Activated T-helper 1 cell treated with anti-CD3 and anti-CD28 coated beads, Interleukin-12 subunit alpha, Interleukin-12 subunit beta, Interleukin-2, Interleukin-4 antibody, amounts not matched to agents 30 ng/mL and 10 ng/mL and 1 ng/mL, durations not matched to agents 14 hours and 24 hours and 36 hours (primary cell): Measurements from ENCODE around the gene MIAT. TPM values are rescaled to one million over a fixed set of nuclear protein-coding genes. Genes with fewer than 3 reads are reported as not detected.

Source experiments
- DNase-seq: peaks from one replicate; pipeline ENCODE4 v3.0.0; 2021; ENCODE audit warnings: low spot score
- H3K27ac Mint-ChIP-seq: one replicate; pipeline ENCODE4 v1.8.0; 2021; ENCODE audit warnings: mild to moderate bottlenecking, mixed read lengths
- H3K27me3 Mint-ChIP-seq: one replicate; pipeline ENCODE4 v1.8.0; 2022; ENCODE audit warnings: mild to moderate bottlenecking, moderate library complexity, mixed read lengths; ENCODE audit not compliant: insufficient read depth
- H3K36me3 Mint-ChIP-seq: one replicate; pipeline ENCODE4 v1.8.0; 2021; ENCODE audit warnings: low read depth, mixed read lengths
- H3K4me1 Mint-ChIP-seq: one replicate; pipeline ENCODE4 v1.8.0; 2021; ENCODE audit warnings: low read depth, mixed read lengths
- H3K4me3 Mint-ChIP-seq: one replicate; pipeline ENCODE4 v1.8.0; 2021; ENCODE audit warnings: mild to moderate bottlenecking, moderate library complexity, mixed read lengths
- H3K9me3 Mint-ChIP-seq: one replicate; pipeline ENCODE4 v1.8.0; 2021; ENCODE audit warnings: mixed read lengths
- intact Hi-C: fragments of 100-400 bp; cut with micrococcal nuclease; formaldehyde crosslinking; loops from one replicate; pipeline ENCODE4 v1.15.1; 2024
- total RNA-seq: library from RNA; stranded (reverse); gene quantifications from 2 replicates; pipeline ENCODE4 v1.2.3, GENCODE V29; 2022

MIAT gene
- total RNA-seq, 1 donor from 2014 or later: 39.8 TPM

- Mint-ChIP-seq H3K9me3 (no peaks in the 10 kb centered on the region), H3K36me3 (peaks cover 22% of the 10 kb centered on the region), H3K27ac (peak overlapping the region; percentile 98), H3K4me3 (peak overlapping the region; percentile 95), H3K27me3 (no peaks in the 10 kb centered on the region), H3K4me1 (peaks cover 65% of the 10 kb centered on the region)
- DNase-seq: no peak
- intact Hi-C loops: loop anchor here (10.0 kb wide), 1 partner anchor 381 kb away; no protein-coding TSS in a partner anchor
These were observed 18.4 kb downstream of the MIAT start for GRCh38 chr22:26675687-26676268.

- Mint-ChIP-seq H3K36me3 (peaks cover 34% of the 10 kb centered on the region), H3K4me1 (peaks cover 50% of the 10 kb centered on the region), H3K4me3 (no peak overlapping the region), H3K27ac (no peak overlapping the region), H3K9me3 (no peaks in the 10 kb centered on the region), H3K27me3 (no peaks in the 10 kb centered on the region)
- intact Hi-C loops: loop anchor here (10.0 kb wide), 1 partner anchor 382 kb away; no protein-coding TSS in a partner anchor
- no peak for DNase-seq
These were observed 19.8 kb downstream of the MIAT start for GRCh38 chr22:26677217-26677616.

GRCh38 chr22:26679003-26679629 lies 21.7 kb downstream of the MIAT start:
- Mint-ChIP-seq H3K36me3 (peaks cover 40% of the 10 kb centered on the region), H3K27me3 (no peaks in the 10 kb centered on the region), H3K4me3 (no peak overlapping the region), H3K4me1 (peaks cover 35% of the 10 kb centered on the region), H3K27ac (peak overlapping the region; percentile 62), H3K9me3 (no peaks in the 10 kb centered on the region)
- DNase-seq: peak; percentile 62
- intact Hi-C loops: loop anchor here (2.0 to 10.0 kb wide), 3 partner anchors 78 to 1126 kb away; no protein-coding TSS in a partner anchor

GRCh38 chr22:26680485-26680884 lies 23.1 kb downstream of the MIAT start:
- Mint-ChIP-seq H3K36me3 (peaks cover 30% of the 10 kb centered on the region), H3K27ac (no peak overlapping the region), H3K27me3 (no peaks in the 10 kb centered on the region), H3K9me3 (no peaks in the 10 kb centered on the region), H3K4me3 (no peak overlapping the region), H3K4me1 (peaks cover 21% of the 10 kb centered on the region)
- DNase-seq: no peak
- intact Hi-C loops: no loop called here

- intact Hi-C loops: no loop called here
- Mint-ChIP-seq H3K36me3 (peaks cover 25% of the 10 kb centered on the region), H3K27me3 (no peaks in the 10 kb centered on the region), H3K27ac (no peak overlapping the region), H3K9me3 (no peaks in the 10 kb centered on the region), H3K4me1 (peaks cover 12% of the 10 kb centered on the region), H3K4me3 (no peak overlapping the region)
- no peak for DNase-seq
These were observed 24.0 kb downstream of the MIAT start for GRCh38 chr22:26681395-26681821.

GRCh38 chr22:26684168-26684567 lies 26.8 kb downstream of the MIAT start:
- no peak overlapping the region for H3K27ac Mint-ChIP-seq
- H3K27me3 Mint-ChIP-seq: no peaks in the 10 kb centered on the region
- peaks cover under 1% of the 10 kb centered on the region for H3K4me1 Mint-ChIP-seq
- DNase-seq: no peak
- intact Hi-C loops: no loop called here
- H3K36me3 Mint-ChIP-seq: peaks cover 32% of the 10 kb centered on the region
- H3K9me3 Mint-ChIP-seq: no peaks in the 10 kb centered on the region
- no peak overlapping the region for H3K4me3 Mint-ChIP-seq

GRCh38 chr22:26685601-26686000 lies 28.2 kb downstream of the MIAT start:
- intact Hi-C loops: no loop called here
- peaks cover 32% of the 10 kb centered on the region for H3K36me3 Mint-ChIP-seq
- no peak for DNase-seq
- H3K4me1 Mint-ChIP-seq: peaks cover 6% of the 10 kb centered on the region
- H3K27ac Mint-ChIP-seq: no peak overlapping the region
- H3K27me3 Mint-ChIP-seq: no peaks in the 10 kb centered on the region
- no peak overlapping the region for H3K4me3 Mint-ChIP-seq
- no peaks in the 10 kb centered on the region for H3K9me3 Mint-ChIP-seq

GRCh38 chr22:26687439-26687838 lies 30.1 kb downstream of the MIAT start:
- Mint-ChIP-seq H3K36me3 (peaks cover 27% of the 10 kb centered on the region), H3K9me3 (no peaks in the 10 kb centered on the region), H3K4me3 (no peak overlapping the region), H3K27me3 (no peaks in the 10 kb centered on the region), H3K4me1 (peaks cover 16% of the 10 kb centered on the region), H3K27ac (no peak overlapping the region)
- intact Hi-C loops: no loop called here
- DNase-seq: no peak

GRCh38 chr22:26689513-26690301 lies 32.3 kb downstream of the MIAT start:
- no peak overlapping the region for H3K4me3 Mint-ChIP-seq
- intact Hi-C loops: no loop called here
- H3K36me3 Mint-ChIP-seq: peaks cover 28% of the 10 kb centered on the region
- no peak for DNase-seq
- H3K4me1 Mint-ChIP-seq: peaks cover 16% of the 10 kb centered on the region
- no peaks in the 10 kb centered on the region for H3K27me3 Mint-ChIP-seq
- H3K27ac Mint-ChIP-seq: no peak overlapping the region
- H3K9me3 Mint-ChIP-seq: peaks cover 5% of the 10 kb centered on the region

GRCh38 chr22:26690654-26691376 lies 33.4 kb downstream of the MIAT start:
- intact Hi-C loops: no loop called here
- peaks cover 16% of the 10 kb centered on the region for H3K4me1 Mint-ChIP-seq
- no peak overlapping the region for H3K27ac Mint-ChIP-seq
- peaks cover 8% of the 10 kb centered on the region for H3K9me3 Mint-ChIP-seq
- DNase-seq: no peak
- H3K36me3 Mint-ChIP-seq: peaks cover 37% of the 10 kb centered on the region
- no peaks in the 10 kb centered on the region for H3K27me3 Mint-ChIP-seq
- no peak overlapping the region for H3K4me3 Mint-ChIP-seq

- peaks cover 16% of the 10 kb centered on the region for H3K4me1 Mint-ChIP-seq
- no peak overlapping the region for H3K4me3 Mint-ChIP-seq
- intact Hi-C loops: no loop called here
- H3K9me3 Mint-ChIP-seq: peaks cover 8% of the 10 kb centered on the region
- H3K27ac Mint-ChIP-seq: no peak overlapping the region
- peaks cover 40% of the 10 kb centered on the region for H3K36me3 Mint-ChIP-seq
- DNase-seq: no peak
- H3K27me3 Mint-ChIP-seq: no peaks in the 10 kb centered on the region
These were observed 34.0 kb downstream of the MIAT start for GRCh38 chr22:26691377-26691716.

GRCh38 chr22:26692215-26692614 lies 34.8 kb downstream of the MIAT start:
- intact Hi-C loops: no loop called here

More at GRCh38 chr22:26692215-26692614, 34.8 kb downstream of the MIAT start:
- H3K36me3 Mint-ChIP-seq: peaks cover 39% of the 10 kb centered on the region
- peaks cover 8% of the 10 kb centered on the region for H3K9me3 Mint-ChIP-seq
- H3K27me3 Mint-ChIP-seq: no peaks in the 10 kb centered on the region
- H3K4me1 Mint-ChIP-seq: peaks cover 16% of the 10 kb centered on the region
- DNase-seq: no peak
- no peak overlapping the region for H3K27ac Mint-ChIP-seq
- H3K4me3 Mint-ChIP-seq: no peak overlapping the region
